ENCODE results near the gene BRD2.

Gene BRD2

GRCh38 chr6:32972353-32973143 is 4.2 kb downstream of the BRD2 start:
- DNase-seq, result no peak

DNA sequence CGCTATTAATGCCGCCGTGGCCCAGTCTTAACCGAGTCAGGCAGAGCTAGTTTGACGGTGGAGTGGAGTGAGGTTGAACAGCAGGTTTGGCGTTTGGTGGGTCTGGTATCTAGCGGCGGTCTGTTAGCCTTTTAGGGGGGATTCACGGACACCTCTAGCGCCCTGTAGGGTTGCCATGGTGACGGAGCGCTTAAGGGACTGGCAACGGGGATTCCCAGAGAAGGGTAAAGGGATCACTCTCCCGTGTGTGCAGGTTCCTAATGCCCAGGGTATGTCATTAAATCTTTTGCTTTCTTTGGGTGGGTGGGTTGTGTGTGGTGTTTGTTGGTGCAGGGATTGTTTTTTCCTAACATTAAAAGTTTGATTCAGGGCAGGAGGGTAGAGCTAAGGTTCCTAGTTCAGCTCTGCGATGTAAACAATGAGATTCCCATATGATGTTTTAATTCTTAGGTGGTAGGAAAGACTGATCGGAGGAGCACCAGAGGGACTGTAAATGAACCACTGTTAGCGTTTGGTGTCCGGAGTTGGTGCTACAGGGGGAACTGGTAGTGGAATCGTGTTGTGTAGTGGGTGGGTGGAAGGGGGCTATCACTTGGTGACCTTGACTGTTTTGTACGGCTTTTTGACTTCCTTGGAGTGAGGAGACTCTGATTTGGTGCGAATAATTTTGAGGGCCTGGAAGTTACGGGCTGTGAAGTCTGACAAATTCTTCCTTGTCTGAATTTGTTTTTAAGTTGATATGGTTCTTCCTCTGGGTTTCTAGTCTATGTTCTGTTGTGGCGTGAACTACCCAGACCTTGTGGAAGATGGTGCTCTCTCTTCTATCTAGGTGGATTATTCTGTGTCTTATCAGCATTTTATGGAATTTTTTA is 5.0 kb downstream of the BRD2 start:
- peak; percentile 50 for DNase-seq

- peak; percentile 45 for DNase-seq
Observed at GRCh38 chr6:32974016-32974333, 5.6 kb downstream of the BRD2 start.

DNA sequence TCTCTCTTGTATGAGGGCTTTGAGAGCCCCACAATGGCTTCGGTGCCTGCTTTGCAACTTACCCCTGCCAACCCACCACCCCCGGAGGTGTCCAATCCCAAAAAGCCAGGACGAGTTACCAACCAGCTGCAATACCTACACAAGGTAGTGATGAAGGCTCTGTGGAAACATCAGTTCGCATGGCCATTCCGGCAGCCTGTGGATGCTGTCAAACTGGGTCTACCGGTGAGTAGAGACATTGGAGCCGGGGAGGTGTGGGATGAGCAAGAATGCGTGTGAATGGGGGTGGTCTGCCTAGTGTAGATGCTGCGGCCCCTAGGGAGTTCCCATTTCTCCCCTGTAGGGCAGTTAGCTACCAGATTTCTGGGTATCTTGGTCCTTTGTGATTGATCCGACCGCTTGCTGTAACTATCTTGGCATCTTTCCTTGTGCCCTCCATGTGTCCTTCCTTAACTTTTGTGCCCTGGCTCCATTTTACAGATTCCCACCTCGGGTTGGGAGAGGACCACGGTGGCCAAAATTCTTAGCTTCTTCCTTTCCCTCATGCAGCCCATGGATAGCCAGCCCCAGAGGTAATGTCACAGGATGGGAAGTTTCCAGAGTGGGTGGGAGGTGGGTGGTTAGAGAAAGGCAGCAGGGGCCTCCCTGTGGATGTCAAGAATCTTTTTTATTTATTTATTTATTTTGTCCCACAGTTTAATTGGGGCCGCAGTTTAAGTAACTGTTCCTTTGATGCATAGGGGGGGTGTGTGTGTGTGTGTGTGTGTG is 6.3 kb downstream of the BRD2 start:
- DNase-seq, result no peak

GRCh38 chr6:32975886-32976285 is 7.5 kb downstream of the BRD2 start:
- DNase-seq, result no peak

- DNase-seq, result no peak
Observed at GRCh38 chr6:32976334-32977069, 8.1 kb downstream of the BRD2 start.

DNA sequence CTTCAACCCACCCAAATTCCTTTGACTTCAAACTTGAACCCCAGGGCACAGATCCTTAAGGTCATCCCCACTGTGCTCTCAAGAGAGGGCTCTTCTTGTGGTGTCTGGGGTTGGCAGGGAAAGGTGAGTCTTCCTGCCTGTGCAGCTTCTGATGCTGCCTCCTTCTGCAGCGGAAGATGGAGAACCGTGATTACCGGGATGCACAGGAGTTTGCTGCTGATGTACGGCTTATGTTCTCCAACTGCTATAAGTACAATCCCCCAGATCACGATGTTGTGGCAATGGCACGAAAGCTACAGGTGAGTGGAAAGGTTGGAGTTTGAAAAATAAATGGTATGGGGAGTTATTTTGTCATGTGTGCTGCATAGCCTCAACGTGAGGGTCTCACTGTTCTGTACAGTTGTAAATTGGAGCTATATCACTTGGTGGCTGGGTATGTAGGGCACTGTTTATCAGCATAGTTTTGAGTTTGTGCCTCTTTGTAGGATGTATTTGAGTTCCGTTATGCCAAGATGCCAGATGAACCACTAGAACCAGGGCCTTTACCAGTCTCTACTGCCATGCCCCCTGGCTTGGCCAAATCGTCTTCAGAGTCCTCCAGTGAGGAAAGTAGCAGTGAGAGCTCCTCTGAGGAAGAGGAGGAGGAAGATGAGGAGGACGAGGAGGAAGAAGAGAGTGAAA is 9.0 kb downstream of the BRD2 start:
- DNase-seq, result no peak

- DNase-seq, result no peak
Observed at GRCh38 chr6:32977953-32978324, 9.5 kb downstream of the BRD2 start.

GRCh38 chr6:32979720-32980487 is 11.5 kb downstream of the BRD2 start:
- DNase-seq, result no peak

GRCh38 chr6:32980488-32981038 is 12.2 kb downstream of the BRD2 start:
- no peak for DNase-seq

- DNase-seq, result peak; percentile 18
Observed at GRCh38 chr6:32982084-32982701, 13.8 kb downstream of the BRD2 start.

DNA sequence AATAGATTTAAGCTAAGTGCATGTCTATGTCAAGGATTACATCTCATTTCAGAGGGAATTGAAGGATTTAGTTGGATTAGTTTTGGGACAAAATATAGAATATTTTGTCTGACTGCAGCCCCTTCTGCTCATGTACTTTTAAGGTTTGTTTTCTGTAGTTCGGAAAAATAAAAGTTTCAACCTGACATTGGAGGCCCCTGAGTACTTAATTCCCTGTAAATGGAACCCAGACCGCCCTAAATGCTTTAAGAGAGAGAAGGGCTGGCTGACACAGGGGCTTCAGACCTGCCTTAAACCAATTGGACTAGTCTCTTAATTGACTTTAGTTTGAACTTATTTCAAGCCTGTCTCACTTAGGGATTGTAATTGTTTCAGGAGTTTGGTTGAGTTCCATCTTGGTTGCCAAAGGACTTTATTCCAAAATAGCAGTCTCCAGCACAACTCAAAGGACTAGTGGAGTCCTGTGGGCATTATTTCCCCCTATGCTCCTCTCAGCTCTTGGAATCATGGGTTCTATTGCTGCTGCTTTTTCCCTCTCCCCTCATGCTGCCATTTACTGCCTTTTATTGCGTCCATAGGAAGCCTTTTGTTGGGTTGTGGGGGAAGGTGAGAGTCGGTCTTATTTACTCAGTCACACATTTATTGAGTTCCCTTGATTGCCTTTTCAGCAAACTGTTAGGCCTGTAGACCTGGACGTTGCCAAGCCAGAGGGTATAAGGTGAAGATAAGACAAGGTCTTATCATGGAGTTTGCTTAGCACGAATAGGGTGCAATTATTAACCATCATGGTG is 14.5 kb downstream of the BRD2 start:
- no peak for DNase-seq

GRCh38 chr6:32983493-32983848 is 15.1 kb downstream of the BRD2 start:
- no peak for DNase-seq

DNA sequence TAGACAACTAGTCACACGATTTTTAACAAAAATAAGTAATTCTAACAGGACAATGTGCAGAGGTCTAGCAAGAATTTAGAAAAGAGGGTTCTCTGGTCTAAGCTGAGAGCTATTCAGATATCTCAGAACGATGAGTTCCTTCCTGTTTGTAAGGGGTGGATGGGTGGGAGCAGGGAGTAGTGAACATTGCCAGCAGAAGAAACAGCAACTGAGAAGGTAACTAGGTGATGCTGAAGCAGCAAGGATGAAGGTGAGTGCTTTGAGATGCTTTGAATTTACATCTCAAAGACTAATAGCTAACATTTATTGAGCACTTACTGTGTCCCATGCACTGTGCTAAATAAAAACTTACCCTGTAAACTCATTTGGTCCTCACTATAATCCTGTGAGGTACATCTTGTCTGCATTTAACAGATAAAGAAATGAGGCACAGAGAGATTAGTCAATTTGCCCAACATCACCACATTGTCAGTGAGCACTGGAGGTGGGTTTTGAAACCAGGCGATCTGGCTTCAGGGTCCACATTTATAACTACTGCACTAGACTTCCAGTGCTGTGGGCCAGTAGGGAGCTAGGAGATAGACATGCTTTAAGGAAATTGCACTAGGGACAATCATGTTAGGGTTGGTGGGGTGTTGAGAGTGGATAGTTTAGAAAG is 15.7 kb downstream of the BRD2 start:
- no peak for DNase-seq

DNA sequence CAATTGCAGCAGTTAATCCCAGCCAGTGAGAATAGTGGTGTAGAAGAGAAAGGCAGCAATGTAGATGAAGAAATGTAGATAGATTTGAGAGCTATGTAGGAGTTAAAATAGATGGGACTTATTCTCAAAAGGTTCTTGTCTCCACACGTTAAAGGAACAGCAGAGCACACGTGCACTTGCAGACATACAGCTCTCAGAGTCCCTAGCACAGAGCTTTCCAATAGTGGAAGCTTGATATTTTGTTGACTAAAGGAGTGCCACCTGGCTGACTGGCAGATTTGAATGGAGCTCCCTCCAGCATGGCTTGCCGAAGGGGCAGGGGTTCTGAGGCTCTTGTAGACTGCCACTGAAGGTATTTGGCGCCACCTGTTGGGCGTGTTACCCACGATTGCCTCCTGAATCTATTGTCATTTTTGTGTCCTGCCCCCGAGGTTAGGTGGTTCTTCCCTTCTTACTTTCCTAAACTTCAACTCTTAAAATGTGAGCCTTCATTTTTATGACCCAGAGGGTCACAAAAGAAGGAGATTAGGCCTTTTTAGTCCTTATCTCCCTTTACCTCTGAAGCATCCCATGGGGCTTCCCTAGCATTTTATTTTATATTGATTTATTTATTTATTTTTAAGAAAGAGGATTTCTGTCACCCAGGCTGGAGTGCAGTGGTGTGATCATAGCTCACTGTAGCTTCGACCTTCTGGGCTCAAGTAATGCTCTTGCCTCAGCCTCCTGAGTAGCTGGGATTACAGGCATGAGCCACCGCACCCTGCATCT is 16.4 kb downstream of the BRD2 start:
- DNase-seq, result peak; percentile 78

- no peak for DNase-seq
Observed at GRCh38 chr6:32989368-32989767, 21.0 kb downstream of the BRD2 start.

GRCh38 chr6:32991972-32992371 is 23.6 kb downstream of the BRD2 start:
- no peak for DNase-seq

GRCh38 chr6:32993363-32993973 is 25.1 kb downstream of the BRD2 start:
- DNase-seq, result no peak

Data from fibroblast of skin of abdomen (primary cell).